Omental fat pad (tissue), 4 donors: ENCODE data around the gene ERBB2. TPM values are rescaled to one million over a fixed set of nuclear protein-coding genes. Genes with fewer than 3 reads are reported as not detected.
"Not testable (repeated sequence)": the region's sequence is repeated elsewhere in the genome, so short reads cannot be mapped to it uniquely, and the experiment has no call there.

Source experiments
- ATAC-seq: fragments of 150-250 bp; one replicate; pipeline ENCODE4 v1.9.1; 2016; ENCODE audit warnings: mild to moderate bottlenecking, moderate library complexity; ENCODE audit not compliant: low FRiP score
- DNase-seq: peaks from one replicate; pipeline ENCODE4 v3.0.0-alpha.2; 2019; ENCODE audit warnings: low spot score
- CTCF ChIP-seq, 3 donors: fragments of 450-650 bp; IDR thresholded peaks; one replicate each; pipeline ENCODE4 v1.5.1; 2016 to 2017; ENCODE audit warnings: antibody characterized with exemption in 3 of 3, mild to moderate bottlenecking in 3 of 3, moderate library complexity in 2 of 3
- total RNA-seq, 4 donors: library from RNA; depleted of rRNA; stranded (reverse); fragments of >200 nt; gene quantifications; one replicate each; pipeline ENCODE4 v1.1.0, GENCODE V29; 2016

ERBB2 gene
- total RNA-seq, 4 donors from 2014 or later = 13.8 to 23.8 (median 15.7) TPM

GRCh38 chr17:39745335-39746144 lies 45.7 kb downstream of the ERBB2 start:
- DNase-seq (no peak), ATAC-seq (no peak)

GRCh38 chr17:39746145-39746461 lies 46.2 kb downstream of the ERBB2 start:
- DNase-seq (no peak), ATAC-seq (no peak)
- no peak for TF ChIP-seq CTCF (IDR thresholded peaks at IDR 0.05)

More at GRCh38 chr17:39745335-39746144, 45.7 kb downstream of the ERBB2 start:
- TF ChIP-seq CTCF (IDR thresholded peaks at IDR 0.05) = no peak

DNA sequence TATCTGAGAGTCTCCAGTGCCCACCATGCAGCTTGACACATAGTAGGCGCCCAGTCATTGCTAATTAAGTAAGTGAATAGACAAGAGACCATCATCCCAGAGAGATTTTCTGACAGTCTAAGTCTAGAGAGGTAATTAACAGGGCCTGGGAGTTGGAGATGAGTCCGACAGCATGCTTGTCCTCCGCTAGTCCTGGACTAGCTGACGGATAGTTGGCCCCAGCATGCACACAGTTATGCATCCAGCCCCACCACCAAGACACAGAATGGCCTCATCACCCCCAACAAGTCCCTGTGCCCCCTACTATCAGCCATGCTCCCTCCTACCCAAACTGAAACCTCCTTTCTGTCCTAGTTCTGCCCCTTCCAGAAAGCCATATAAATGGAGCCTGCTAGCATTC lies 47.9 kb downstream of the ERBB2 start:
- DNase-seq (no peak), ATAC-seq (no peak)
- no peak for TF ChIP-seq CTCF (IDR thresholded peaks at IDR 0.05)

- peak; percentile 14 for DNase-seq
- not testable (repeated sequence) for ATAC-seq
These were observed 48.7 kb downstream of the ERBB2 start for GRCh38 chr17:39748444-39749034.

DNA sequence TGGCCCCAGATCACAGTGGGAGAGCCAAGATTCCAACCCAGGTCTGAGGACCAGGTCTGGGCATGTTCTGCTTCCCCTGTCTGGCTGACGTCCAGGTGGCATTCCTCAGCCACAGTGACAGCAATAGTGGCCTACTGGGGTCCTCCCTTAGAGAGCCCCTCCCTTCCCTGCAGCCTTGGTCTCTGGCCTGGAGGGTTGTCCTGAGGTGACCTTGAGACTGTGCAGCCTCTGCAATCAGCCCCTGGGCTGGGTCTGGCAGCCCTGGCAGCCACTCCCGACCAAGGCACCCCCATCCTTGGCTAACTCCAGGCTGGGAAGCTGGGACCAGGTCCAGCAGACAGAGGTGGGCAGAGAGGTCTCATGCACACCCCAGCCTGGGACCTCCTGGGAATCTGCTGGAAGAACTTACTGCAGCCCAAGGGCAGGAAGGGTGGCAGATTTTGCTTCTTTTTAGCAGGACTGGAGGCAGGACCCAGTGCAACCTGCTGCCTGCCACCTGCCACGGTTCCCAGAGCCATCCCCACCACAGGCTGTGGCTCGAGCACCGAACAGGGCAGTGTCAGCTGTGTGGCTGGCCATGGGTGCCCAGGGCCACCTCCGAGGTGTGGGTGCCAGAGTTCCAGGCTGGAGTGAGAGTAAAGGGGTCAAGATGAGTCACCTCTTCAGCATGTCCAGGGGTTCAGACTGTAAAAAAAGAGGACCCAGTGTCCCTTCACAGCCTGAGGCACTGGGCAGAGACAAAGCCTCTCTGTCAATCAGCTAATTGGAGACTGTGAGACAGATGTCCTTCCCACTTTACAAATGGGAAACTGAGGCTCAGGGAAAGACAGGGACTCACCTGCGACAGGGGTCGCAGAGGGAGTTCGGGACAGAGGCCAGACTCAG lies 50.5 kb downstream of the ERBB2 start:
- DNase-seq (no peak), ATAC-seq (no peak)
- TF ChIP-seq CTCF (IDR thresholded peaks at IDR 0.05) = no peak

- TF ChIP-seq CTCF (IDR thresholded peaks at IDR 0.05) = no peak
- ATAC-seq (no peak), DNase-seq (no peak)
These were observed 51.2 kb downstream of the ERBB2 start for GRCh38 chr17:39751016-39751543.

DNA sequence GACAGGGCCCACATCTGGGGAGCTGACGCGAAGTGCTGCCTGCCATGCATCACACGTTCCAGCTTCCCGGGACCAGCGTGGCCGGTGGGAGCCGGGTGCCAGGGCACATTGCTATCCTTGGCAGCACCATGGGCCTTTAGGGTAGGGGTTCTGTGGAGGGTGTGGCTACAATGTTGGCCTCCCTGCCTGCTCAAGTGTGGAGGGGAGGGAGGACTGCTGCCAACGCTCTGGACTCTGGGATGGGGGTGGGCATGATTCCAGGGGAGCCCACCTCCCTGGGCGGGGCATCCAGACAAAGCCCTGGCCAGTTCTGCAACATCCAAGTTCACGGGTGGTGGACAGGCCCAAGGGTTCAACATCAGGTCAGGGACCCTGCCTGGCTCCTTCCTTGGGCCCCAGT lies 51.8 kb downstream of the ERBB2 start:
- DNase-seq (no peak), ATAC-seq (no peak)
- no peak for TF ChIP-seq CTCF (IDR thresholded peaks at IDR 0.05)
